ENCODE measurements around the gene MTPN.

MTPN gene

DNA sequence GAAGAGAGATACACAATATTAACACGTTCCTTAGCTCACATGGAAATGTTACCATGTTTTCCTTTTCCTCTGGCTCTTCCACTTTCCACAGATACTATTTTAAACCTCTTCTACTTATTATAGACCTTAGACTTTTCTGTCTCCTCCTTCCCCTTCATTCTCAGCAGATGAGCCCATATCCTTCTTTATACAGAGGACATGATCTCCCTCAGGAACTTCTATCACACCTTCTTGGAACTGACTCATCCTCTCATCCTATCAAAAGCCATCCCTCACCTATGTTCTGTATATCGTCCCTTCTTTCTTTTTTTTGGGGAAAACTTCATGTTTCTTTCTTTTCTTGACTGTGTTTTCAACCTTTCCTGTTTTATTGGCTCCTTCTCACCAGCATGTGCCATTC is 20.8 kb downstream of the MTPN start:
- no peak for DNase-seq

DNA sequence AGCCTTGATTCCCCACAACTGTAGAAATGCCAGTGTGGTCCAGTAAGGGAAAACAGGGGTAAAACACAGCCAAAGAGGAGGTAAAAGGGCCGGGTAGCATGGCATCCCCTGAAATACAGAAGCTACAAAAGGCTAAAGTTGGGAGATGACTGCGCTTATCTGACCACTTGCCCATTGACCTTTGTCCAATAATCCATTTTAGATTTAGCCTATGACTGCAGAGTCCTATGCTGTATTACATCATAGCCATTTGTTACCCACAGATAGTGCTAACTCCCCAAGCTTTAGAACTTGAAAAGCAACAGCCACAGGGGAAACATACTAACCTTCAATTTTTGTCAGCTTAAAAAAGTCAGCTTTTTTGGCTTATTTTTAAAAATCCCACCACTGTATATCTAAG is 26.2 kb downstream of the MTPN start:
- no peak for DNase-seq

DNA sequence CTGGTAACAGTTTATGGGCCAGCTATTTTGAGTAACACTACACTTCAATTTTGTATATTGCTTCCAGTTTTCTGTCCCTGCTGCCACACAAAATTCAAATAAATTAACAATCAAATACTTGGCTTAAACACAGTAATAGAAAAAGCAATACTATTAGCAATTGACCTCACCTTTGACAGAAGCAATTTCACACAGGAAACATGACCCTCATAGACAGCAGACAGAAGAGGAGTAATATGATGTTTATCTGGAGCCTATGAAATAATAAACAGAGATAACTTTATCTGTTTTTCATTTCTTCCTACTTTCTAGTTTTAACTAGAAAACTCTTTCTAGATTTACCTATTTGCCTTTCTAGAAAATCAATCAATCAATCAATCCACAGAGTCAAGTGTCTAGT is 26.7 kb downstream of the MTPN start:
- DNase-seq = no peak

DNA sequence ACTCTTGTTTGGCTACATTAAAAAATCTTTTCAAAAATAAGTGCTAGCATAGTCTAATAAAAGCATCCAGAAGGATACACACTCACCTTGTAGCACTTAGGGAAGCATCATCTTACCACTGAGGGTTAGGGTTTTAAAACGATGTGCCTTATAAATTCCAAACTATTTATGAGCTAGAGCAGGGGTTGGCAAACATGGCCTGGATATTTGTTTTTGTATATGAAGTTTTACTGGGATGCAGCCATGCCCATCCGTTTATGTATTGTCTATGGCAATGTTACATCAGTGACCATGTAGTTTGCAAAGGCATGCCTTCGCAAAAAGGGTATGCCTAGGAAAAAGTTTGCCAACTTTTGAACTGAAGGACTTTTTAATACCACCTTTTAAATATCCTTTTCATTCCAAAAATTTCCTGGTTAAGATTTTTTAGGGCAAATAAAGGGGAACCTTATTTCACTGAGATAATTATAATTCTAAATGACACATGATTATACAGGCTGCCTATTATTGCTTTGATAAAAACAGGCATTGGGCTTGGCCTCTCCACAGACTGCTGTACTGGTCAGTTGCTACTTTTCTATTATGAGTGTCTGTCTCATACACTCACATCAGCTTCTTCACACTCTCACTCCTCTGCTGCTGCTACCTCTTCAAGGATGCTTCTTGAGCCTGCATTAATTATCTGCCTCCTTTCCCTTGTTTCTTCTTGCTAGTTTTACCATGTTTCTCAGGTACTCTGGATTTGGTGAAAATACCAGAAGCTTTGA is 30.7 kb downstream of the MTPN start:
- DNase-seq = no peak

DNA sequence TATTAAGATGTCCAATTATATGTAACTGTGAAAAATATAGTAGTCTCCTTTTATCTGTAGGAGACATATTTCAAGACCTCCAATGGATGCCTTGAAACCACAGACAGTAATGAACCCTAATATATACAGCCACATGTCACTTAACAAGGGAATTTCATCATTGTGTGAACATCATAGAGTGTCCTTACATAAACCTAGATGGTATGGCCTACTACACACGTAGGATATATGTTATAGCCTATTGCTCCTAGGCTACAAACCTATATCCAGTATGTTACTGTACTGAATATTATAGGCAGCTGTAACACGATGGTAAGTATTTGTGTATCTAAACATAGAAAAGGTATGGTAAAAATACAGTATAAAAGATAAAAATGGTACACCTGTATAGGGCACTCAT is 32.4 kb downstream of the MTPN start:
- peak; percentile 11 for DNase-seq

DNA sequence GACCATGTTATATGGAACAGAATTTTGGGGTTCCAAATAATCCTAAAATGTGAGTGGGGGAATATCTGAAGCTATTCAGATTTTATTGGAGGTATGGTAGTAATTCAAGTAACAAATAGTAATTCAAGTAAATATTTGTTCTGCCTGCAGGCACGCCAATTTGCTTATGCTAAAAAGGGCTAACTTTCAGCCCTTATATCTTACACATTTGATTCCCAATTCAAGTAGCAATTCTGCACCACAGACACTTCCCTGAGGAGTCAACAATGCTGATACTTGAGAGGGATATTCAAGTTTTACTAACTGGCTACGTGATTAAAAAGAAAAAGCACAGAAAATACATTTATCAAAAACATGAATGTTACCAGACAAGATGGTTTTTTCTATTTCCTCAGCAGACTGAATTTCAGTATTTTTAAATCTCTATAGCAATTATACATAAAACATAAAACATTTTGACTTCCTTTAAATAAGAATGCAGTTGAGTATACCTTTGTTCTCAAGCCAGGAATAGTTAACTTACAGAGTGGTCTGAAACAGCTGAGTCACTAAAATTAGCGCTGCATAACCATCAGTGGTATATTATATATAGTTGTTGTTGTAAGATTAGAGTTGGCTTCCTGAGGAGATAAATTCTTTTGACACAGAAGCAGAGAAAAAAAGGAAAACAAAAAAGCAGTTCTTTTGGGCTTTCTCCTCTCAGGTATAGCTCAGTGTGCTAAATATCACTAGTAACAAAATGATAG is 33.9 kb downstream of the MTPN start:
- DNase-seq = peak; percentile 69

DNA sequence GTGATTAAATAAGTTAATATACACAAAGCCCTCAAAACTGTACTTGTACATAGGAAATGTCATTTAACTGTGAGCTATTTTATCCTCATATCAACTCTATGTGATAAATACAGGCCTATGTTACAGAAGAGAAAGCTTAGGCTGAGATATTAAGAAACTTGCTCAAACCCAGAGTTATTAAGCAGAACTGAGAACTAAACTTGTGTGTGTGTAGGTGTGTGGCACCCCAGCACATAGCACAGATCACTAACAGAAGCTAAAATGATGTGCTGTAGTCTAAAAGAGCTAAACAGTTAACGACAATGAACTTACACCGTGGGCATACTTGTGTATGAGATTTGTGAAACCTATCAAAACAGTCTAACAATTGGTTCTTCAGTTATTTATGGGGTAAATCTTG is 34.5 kb downstream of the MTPN start:
- no peak for DNase-seq

DNA sequence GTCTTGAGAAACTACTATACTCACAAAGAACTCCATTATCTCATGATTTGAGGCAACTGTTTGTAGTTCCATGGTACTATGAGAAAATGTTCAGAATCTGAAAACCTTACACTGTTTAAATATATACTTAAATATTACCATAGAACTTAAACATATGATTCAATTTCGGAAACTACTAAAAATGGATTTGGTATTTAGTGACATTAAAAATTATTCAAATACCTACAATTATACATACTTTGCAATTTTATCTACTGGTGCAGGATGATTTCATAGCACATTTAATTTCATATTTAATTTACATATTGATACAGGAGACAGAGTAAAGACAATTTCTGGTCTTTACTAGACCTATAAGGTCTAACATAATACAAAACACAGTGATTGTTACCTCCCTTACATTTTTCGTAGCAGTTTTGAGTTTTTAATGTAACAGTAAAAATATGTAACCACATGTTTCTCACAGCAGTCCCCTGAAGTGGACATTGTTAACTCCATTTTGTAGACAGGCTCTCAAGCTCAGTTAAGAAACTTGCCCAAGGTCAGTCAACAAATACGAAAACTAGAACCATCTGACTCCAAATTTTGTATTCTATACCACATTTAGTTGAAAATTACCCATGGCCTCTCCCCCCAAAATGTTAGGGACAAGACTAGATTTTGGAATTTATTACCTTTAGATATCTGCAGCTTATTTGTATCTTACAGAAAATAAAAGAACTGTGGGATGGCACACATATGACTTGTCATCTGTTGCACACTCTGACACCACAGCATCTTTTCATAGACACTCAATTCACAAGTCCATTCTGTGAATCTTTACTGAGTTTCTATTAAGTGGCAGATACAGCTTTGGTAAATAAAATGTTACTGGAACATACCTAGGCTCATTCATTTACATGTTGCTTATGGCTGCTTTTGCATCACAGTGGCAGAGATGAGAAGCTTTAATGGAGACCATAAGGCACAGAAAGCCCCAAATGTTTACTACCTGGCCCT is 36.8 kb downstream of the MTPN start:
- no peak for DNase-seq

DNA sequence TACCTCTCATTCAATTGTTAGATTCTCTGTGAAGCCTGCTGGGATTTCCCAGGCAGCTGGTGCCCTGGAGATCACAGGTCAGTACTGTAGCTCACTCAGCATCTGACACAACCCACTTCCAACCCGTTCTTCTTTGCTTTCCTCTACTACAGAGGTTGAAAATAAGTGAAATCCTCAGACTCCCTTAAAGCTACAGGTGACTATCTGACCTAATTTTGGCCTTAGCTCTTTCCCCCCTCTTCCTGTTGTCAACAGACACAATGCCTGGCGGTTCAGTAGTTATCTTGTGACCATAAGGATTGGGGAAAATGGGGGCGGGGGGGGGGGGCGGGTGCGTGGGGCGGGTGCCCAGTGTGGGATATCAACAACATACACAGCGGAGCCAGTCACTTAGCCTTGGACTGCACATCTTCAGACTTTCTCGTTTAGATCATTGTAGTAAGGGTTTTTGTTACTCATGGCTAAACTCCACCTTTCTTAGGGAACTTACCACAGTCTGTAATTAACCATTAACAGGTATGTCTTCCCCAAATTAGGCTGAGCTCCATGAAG is 37.8 kb downstream of the MTPN start:
- peak; percentile 32 for DNase-seq

DNA sequence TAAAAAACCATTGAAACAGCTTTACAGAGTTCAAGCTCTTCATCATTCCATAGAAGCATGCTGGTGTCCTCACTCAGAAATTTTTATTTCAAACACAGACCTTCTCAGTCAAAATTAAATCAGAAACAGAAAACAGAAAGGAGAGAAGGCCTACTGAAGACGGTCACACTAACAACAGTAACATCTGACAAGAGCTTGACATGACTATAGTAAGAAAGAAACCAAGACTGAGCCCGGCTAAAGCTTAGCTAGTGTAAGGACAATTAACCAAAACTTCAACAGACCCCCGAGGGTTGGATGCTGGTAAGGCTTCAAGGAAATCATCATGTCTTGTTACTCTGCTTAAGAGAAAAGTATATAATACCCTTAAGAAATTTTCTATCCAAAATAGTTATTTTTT is 38.6 kb downstream of the MTPN start:
- DNase-seq = no peak

DNA sequence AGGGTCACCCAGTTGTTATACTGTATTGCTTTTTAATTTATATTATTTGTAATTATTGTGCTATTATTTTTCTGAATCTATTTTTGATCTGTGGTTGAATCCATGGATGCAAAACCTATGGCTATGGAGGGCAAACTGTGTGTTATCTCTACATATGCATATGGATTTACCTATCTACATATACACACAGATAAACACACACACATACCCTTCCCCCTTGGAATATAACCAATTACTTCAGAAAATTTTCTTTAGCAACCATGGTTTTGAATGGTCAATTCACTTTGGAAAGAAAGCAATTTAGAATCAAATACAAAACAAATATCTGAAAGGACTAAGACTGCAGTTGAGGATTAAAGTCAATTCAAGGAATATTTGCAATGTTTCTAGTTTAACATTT is 39.1 kb downstream of the MTPN start:
- DNase-seq = no peak

DNA sequence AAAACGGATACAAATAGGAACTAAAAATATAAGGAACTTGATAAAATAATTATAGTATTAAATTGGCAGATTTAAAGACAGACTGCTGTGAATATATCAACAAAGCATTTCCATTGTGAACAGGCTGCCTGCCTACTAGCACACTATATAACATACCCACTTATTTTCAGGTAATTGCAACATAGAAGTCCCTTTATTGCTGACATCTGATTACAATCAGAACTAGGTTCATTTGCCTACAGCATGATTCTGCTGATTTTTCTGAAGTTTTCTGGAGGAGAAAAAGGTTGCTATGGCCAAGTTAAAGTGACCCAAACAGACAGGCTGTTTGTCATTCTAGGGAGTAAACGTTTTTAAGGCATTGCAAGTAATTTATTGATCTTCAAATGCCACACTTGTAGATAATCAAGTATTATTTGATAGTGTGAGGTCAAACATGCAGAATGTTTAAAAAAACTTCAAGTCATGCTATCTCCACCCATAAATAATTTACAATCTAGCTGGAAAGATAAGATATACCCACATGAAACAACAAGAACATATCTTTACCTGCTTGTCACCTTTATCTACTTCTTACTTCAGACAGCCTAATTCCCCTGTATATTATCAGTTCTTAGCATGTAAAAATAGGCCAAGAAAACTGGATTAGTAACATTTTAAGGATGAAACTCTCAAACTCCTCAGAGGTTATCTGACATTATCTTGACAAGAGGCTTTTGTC is 40.5 kb downstream of the MTPN start:
- peak; percentile 11 for DNase-seq

DNA sequence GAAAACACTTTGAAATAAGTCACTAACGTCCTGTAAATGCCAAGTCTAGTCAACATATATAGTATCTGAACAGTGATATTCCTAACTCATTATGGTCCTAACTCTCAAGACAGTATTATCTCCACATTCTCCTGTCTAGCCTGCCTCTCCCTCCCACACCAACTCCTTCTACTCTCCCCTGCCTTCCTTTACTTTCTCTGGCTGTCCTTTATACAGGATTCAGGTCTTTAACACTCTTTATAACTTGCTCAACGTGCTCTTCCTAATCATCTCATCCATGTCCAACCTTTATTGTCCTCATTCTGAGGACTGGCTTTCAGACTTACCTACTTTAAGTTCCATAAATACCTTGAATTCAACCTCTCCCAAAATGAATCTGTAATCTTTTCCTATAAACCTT is 42.5 kb downstream of the MTPN start:
- DNase-seq = no peak

DNA sequence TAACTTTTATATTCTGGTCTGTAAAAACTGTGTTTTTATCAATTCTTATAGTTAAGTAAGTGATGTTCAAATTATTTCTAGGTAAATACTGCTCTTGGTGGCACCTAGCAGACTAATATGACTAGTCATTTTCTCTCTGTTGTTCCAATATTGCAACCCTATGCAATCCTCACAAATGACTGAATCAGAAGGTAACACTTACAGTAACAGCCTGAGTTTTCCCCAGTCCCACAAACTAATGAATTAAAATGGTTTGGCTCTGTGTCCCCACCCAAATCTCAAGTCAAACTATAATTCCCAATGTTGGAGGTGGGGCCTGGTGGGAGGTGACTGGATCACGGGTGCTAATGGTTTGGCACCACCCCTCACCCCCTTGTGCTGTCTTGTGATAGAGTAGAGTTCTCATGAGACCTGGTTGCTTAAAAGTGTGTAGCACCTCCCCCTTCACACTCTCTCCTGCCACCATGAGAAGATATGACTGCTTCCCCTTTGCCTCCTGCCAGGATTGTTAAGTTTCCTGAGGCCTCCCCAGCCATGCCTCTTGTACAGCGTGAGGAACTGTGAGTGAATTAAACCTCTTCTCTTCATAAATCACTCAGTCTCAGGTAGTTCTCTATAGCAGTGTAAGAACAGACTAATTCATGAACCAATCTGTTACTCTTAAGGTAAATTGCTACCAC is 43.5 kb downstream of the MTPN start:
- peak; percentile 48 for DNase-seq

DNA sequence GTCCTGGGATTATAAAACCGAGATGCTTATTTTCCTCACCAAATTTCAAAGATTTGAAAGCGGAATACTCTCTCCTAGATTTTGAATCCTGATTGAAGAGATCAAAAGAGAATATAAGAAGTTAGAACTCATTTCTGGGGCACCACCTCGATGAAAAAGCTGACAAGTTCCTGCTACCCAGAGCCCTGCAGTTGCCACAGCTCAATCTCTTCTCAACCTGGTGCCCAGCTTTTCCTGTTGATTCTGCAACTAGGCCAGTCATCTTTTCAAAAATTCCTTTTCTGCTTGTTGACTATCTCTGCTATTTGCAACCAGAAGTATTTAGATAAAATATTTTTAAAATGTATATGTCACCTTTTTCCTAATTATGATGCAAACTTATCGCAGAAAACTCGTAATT is 45.0 kb downstream of the MTPN start:
- no peak for DNase-seq

DNA sequence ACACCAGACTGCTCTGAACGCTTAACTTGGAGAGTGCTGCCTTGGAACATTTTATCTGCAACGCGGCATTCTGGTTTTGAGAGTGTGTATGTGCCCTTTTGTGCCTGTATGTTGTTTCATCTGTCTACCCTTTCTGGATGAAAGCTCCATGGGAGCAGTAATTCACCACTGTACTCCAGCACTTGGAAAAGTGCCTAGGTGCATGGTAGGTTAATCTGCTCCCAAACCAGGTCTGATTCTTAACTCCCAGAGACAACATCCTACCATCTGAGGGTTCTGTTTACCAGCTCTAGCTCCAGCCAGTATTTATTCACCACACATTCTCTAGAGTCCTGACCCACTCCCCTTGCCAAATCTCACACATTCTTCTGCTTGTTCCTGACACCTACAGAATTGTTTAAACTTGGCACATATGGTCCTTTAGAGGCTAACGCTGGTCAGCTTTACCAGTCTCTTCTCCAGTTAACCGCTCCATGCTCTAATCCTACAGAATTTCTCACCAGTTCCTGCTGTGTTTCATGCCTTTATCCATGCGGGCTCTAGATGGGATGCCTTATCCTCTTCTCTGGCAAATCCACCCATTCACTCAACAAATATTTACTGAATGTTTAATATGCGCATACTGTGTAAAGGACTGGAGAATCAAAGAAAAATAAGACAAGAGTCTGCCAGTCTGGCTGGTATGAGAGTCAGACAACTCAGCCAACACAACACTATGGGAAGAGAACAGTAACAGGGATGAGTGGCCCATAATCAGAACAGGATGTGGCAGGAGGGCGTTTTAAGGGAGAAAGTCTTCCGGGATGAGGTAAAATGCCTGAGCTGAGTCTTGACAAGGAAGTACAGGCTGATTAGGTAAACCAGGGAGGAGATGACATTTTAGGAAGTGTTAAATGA is 46.3 kb downstream of the MTPN start:
- DNase-seq = no peak

DNA sequence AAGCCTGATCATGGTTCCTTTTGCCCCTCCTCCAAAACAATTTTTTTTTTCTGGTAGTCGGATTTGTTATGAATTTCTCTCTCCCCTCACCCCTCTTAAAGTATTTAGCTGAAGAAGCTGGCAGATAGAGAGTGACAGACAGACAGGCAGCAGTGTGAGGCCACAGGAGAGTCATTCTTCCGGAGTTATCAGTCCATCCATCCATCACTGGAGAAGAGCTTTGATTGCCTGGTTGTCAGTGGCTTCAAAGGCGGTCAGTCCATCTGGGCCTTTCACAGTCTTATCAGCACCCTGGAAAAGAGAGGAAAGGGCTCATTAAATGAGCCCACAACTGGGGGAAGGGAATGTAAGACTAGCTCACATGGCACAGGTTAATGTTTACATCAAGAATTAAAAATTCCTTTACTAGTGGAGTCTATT is 47.4 kb downstream of the MTPN start:
- DNase-seq = peak; percentile 62

DNA sequence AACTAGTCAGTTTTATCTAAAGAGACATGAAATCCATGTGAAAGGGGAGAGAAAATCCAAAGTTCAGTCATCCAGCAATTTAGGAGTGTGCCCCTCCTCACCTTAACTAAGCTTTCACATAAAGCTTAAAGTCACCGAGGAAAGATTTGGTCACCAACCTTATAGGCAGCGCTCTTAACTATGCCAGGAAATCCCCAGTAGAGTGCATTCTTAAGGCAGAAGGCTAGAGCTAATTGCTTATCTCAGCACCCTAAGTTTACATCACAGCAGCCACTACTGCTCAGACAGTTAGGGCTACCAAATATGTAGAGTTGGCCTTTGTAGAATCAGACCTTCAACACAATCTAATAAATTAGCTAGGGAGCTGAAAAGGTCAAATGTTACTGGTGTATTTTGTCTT is 47.9 kb downstream of the MTPN start:
- no peak for DNase-seq

DNA sequence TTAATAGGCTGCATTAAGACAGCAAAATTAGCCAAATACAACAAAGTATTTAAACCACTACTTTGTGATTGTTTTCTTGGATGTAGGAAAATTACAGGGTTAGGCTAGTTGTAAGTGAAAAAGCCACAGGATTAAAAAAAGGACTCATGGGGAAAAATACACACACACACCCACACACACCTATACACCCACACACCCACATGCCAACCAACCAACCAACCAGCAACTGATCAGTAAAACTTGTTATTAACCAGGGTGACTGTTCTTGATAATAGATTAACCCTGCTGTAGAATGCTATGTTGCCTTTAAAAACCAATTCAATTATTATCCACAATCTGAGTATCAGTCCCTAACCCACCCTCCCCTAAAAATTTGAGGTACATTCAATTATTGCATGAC is 49.0 kb downstream of the MTPN start:
- no peak for DNase-seq

DNA sequence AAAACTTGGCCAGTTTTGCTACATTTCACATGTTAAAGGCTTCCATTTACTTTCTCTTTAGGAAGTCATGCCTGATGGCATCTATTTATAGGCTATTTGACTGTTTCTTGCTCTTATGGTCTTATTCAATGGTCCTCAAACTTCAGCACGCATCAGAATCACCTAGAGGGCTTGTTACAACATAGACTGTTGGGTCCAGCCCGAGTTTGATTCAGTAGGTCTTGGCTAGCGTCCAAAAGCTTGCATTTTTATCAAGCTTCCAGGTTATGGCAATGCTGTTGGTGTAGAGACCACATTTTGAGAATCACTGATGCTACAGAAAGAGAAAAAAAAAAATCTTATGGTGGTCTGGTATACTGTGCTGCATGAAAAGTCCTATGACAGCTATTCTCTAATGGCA is 51.9 kb downstream of the MTPN start:
- DNase-seq = peak; percentile 2

DNA sequence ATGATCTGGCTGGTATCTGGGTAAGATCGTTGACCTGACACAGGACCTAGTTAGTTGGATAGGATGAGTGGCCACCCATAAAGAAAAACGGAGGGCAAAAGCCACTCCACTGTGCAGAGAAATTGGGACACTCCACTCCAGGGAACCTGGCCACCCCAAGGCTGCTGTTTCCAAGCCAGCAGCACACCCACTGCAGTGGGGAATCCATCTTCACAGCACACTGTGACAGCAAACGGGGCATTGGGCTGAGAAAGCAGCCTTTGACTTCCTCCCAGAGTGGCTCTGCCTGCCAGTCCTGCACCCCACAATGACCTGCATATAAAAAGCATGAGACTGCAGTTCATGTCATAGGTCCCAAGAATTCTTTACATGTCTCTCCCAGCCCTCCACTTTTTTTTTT is 52.9 kb downstream of the MTPN start:
- no peak for DNase-seq

All from OCI-M1 (cell line).